A549 (cell line): ENCODE measurements around the gene CAMTA1. TPM values are rescaled to one million over a fixed set of nuclear protein-coding genes. Genes with fewer than 3 reads are reported as not detected.

Experiments used
- ATAC-seq, 2 experiments: fragments of 200-7000 bp in 1 of 2; fragments of >200 bp in 1 of 2; cut with Nextera tagmentation in 1 of 2; cut with Tn5 transposase in 1 of 2; 3 replicates each; pipeline versions ENCODE4 v1.8.0 to v1.9.1; 2018 to 2020; ENCODE audit warnings: mild to moderate bottlenecking in 1 of 2, moderate library complexity in 1 of 2
- CTCF ChIA-PET: fragments of 300-600 bp; sonication (Branson Sonifier 250); formaldehyde crosslinking; extraction: SDS; loops from one replicate; lab custom pipeline; 2021; ENCODE audit warnings: antibody characterized with exemption, inconsistent platforms; lab: Yijun Ruan, JAX
- POLR2A ChIA-PET: fragments of 350-600 bp; formaldehyde crosslinking; extraction: SDS; loops from one replicate; lab custom pipeline; 2021; ENCODE audit warnings: antibody characterized with exemption, inconsistent platforms; lab: Yijun Ruan, JAX
- DNase-seq, 2 experiments: peaks; one replicate each; pipeline versions ENCODE4 v3.0.0 to v3.0.0-alpha.2; 2011 to 2016; ENCODE audit warnings: low read depth in 1 of 2, low spot score in 1 of 2
- FAIRE-seq: peaks from 2 replicates; lab custom pipeline; 2011; peaks lifted over from hg19 to GRCh38; lab: Jason Lieb, UNC
- H3K27ac ChIP-seq, 2 experiments: fragments of >200 bp; sonication (Bioruptor Twin); formaldehyde crosslinking; 3 replicates each; pipeline ENCODE4 v1.5.1; 2016 to 2017
- H3K4me1 ChIP-seq: fragments of >200 bp; sonication (Bioruptor Twin); formaldehyde crosslinking; 3 replicates; pipeline ENCODE4 v1.6.1; 2016
- H3K4me2 ChIP-seq: fragments of >200 bp; sonication (Bioruptor Twin); formaldehyde crosslinking; 3 replicates; pipeline ENCODE4 v1.6.1; 2016
- H3K4me3 ChIP-seq: fragments of >200 bp; sonication (Bioruptor Twin); formaldehyde crosslinking; 3 replicates; pipeline ENCODE4 v1.5.1; 2016
- H3K9me3 ChIP-seq: fragments of >200 bp; sonication (Bioruptor Twin); formaldehyde crosslinking; 3 replicates; pipeline ENCODE4 v1.6.1; 2016
- BHLHE40 ChIP-seq: IDR thresholded peaks from 2 replicates; pipeline ENCODE4 v1.6.1; 2012; ENCODE audit warnings: low read depth, low read length, inconsistent platforms
- CBX2 ChIP-seq: fragments of 200-600 bp; sonication (generic); IDR thresholded peaks from 2 replicates; pipeline ENCODE4 v1.6.1; 2016; ENCODE audit warnings: low read depth, mild to moderate bottlenecking, borderline replicate concordance
- CHD2 ChIP-seq: fragments of 150-350 bp; IDR thresholded peaks from 2 replicates; pipeline ENCODE4 v1.6.1; 2014; ENCODE audit warnings: low read length; ENCODE audit not compliant: partially characterized antibody
- E2F6 ChIP-seq: IDR thresholded peaks from 2 replicates; pipeline ENCODE4 v1.6.1; 2012; ENCODE audit warnings: low read depth, borderline replicate concordance
- EHMT2 ChIP-seq: fragments of 200-600 bp; sonication (generic); IDR thresholded peaks from 2 replicates; pipeline ENCODE4 v1.6.1; 2016; ENCODE audit warnings: antibody characterized with exemption, low read depth, mild to moderate bottlenecking, moderate library complexity
- EP300 ChIP-seq, 2 experiments: fragments of >200 bp; sonication (Bioruptor Twin); formaldehyde crosslinking; IDR thresholded peaks; 2 replicates in 1 of 2; 3 replicates in 1 of 2; pipeline ENCODE4 v1.6.1; 2016 to 2017
- FOSB ChIP-seq: fragments of 250-450 bp; sonication (Bioruptor Pico); IDR thresholded peaks from 2 replicates; pipeline ENCODE4 v1.5.0; 2020; ENCODE audit warnings: mild to moderate bottlenecking, moderate library complexity
- JUN ChIP-seq, 2 experiments: fragments of >200 bp; sonication (Bioruptor Twin); formaldehyde crosslinking; IDR thresholded peaks; 2 replicates in 1 of 2; 3 replicates in 1 of 2; pipeline ENCODE4 v1.6.1; 2016 to 2017
- KDM1A ChIP-seq: fragments of 200-600 bp; sonication (generic); IDR thresholded peaks from 2 replicates; pipeline ENCODE4 v1.6.1; 2016; ENCODE audit warnings: low read depth, mild to moderate bottlenecking
- MAZ ChIP-seq: fragments of 150-350 bp; IDR thresholded peaks from 2 replicates; pipeline ENCODE4 v1.6.1; 2014; ENCODE audit warnings: antibody characterized with exemption, low read depth, low read length, borderline replicate concordance
- MYC ChIP-seq: IDR thresholded peaks from 2 replicates; pipeline ENCODE4 v1.6.1; 2012; ENCODE audit warnings: mild to moderate bottlenecking, inconsistent platforms, low read length, improper control_type of control experiment, borderline replicate concordance
- NR3C1 ChIP-seq: fragments of >200 bp; sonication (Bioruptor Twin); formaldehyde crosslinking; IDR thresholded peaks from 3 replicates; pipeline ENCODE4 v1.6.1; 2017
- RARB ChIP-seq: fragments of 250-450 bp; sonication (Bioruptor Pico); IDR thresholded peaks from 2 replicates; pipeline ENCODE4 v1.8.0; 2021; ENCODE audit warnings: mild to moderate bottlenecking, moderate library complexity
- REST ChIP-seq: fragments of 200-600 bp; sonication (generic); IDR thresholded peaks from 2 replicates; pipeline ENCODE4 v1.6.1; 2016; ENCODE audit warnings: antibody characterized with exemption, mild to moderate bottlenecking, moderate library complexity
- SREBF2 ChIP-seq: fragments of 450-650 bp; IDR thresholded peaks from 2 replicates; pipeline ENCODE4 v1.6.1; 2014; ENCODE audit warnings: mild to moderate bottlenecking, moderate library complexity
- USF2 ChIP-seq: fragments of 450-650 bp; IDR thresholded peaks from 2 replicates; pipeline ENCODE4 v1.6.1; 2014; ENCODE audit warnings: antibody characterized with exemption
- ZC3H11A ChIP-seq: fragments of 450-650 bp; IDR thresholded peaks from 2 replicates; pipeline ENCODE4 v1.6.1; 2014; ENCODE audit warnings: antibody characterized with exemption, mild to moderate bottlenecking
- ZFP36 ChIP-seq: fragments of 450-650 bp; IDR thresholded peaks from 2 replicates; pipeline ENCODE4 v1.6.1; 2014; ENCODE audit warnings: borderline replicate concordance; ENCODE audit not compliant: partially characterized antibody
- ZSCAN20 ChIP-seq: fragments of 250-450 bp; sonication (Bioruptor Pico); IDR thresholded peaks from 2 replicates; pipeline ENCODE4 v1.8.0; 2022; ENCODE audit warnings: mild to moderate bottlenecking, moderate library complexity
- WGBS: methylation state at CpG from one replicate; pipeline ENCODE4 v1.1.6; 2017; ENCODE audit errors: missing lambda C conversion rate; 5-methylcytosine and 5-hydroxymethylcytosine counted together
- polyA plus RNA-seq, 4 experiments: library from polyadenylated mRNA; depleted of rRNA in 3 of 4; stranded (reverse); fragments of >200 nt; fragmentation: RNase III in 1 of 4; extraction: RNeasy Plus Mini Kit Qiagen cat#74134 plus additional on column Dnase treatment in 1 of 4; gene quantifications; 2 replicates in 3 of 4; 3 replicates in 1 of 4; pipeline ENCODE4 v1.2.3, GENCODE V29; 2011 to 2017
- TF ChIP-seq, protein P1 (sequence below): IDR thresholded peaks from 2 replicates; pipeline ENCODE4 v1.6.1; 2012
- TF ChIP-seq, protein P2 (sequence below): fragments of >200 bp; sonication (Bioruptor Twin); formaldehyde crosslinking; IDR thresholded peaks from 2 replicates; pipeline ENCODE4 v1.6.1; 2016
- TF ChIP-seq, protein P3 (sequence below): fragments of >200 bp; sonication (Bioruptor Twin); formaldehyde crosslinking; IDR thresholded peaks from 3 replicates; pipeline ENCODE4 v1.5.1; 2016

The CAMTA1 gene
- polyA plus RNA-seq, 2 of the 4 experiments (the other 2 are of a cell fraction), result 58.8 to 75.0 TPM

DNA sequence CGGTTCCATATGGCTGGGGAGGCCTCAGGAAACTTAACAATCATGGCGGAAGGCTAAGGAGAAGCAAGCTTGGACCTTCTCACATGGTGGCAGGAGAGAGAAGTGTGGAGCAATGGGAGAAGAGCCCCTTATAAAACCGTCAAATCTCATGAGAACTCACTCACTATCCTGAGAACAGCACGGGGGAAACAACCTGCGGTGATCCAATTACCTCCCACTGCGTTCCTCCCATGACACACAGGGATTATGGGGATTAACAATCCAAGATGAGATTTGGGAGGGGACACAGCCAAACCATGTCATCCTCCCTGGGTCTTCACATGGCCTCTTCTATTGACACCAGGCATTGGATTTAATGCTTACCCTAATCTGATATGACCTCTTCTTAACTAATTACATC is 530.7 kb downstream of the CAMTA1 start:
- no peak for DNase-seq
- Histone ChIP-seq H3K4me2 (no peak overlapping the region), H3K9me3 (peaks cover 5% of the 10 kb centered on the region; the same call in 2 of the 3 replicates), H3K27ac (no peak overlapping the region), H3K4me3 (no peak overlapping the region), H3K4me1 (no peaks in the 10 kb centered on the region)
- TF ChIP-seq ZSCAN20 (CRISPR knock-in tag), result no peak
- no peak for TF ChIP-seq ZC3H11A
- no peak for TF ChIP-seq CHD2
- no peak for TF ChIP-seq MYC
- TF ChIP-seq MAZ, result no peak
- no peak for TF ChIP-seq EP300 (IDR thresholded peaks at IDR 0.05)
- no peak for TF ChIP-seq BHLHE40
- TF ChIP-seq KDM1A, result no peak
- no peak for TF ChIP-seq RARB (CRISPR knock-in tag)
- CTCF ChIA-PET, result no interaction called here
- POLR2A ChIA-PET, result no interaction called here
- no peak for FAIRE-seq
- ATAC-seq, result no peak
- 87% methylated on average over 6 of the region's 6 CpGs for WGBS

DNA sequence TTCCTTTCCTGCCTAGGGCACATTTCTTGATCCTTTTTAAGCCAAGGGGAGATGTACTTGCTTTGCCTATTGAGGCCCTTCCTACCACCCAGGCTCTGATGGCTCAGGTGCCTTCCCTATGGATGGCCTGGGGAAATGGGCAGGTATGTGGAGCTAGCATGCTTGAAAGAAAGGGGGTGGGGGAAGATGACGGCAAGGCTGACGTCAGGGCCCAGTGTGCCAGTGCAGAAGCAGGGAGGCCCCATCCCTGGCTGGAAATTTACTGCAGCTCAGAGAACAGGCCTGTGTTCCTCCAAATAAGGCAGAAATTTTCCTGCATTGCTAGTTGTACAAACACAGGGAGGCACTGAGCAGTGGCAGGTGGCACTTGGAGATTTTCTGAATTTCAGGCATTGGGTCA is 532.6 kb downstream of the CAMTA1 start:
- ChIA-PET POLR2A (no interaction called here), CTCF (interaction anchor here (0.5 to 1.5 kb wide), 2 partner anchors 275 to 543 kb away, joined by 3 read pairs; no protein-coding TSS in a partner anchor)
- ATAC-seq, result no peak
- WGBS, result 97% methylated on average over 2 of the region's 2 CpGs
- H3K4me3 ChIP-seq, result no peak overlapping the region
- TF ChIP-seq EHMT2 (no peak), E2F6 (no peak), JUN (IDR thresholded peaks at IDR 0.05) (no peak), REST (no peak), ZFP36 (no peak), FOSB (CRISPR knock-in tag) (no peak), NR3C1 (no peak), MAZ (no peak), CBX2 (no peak), USF2 (no peak), SREBF2 (no peak)
- TF ChIP-seq, protein P1, sequence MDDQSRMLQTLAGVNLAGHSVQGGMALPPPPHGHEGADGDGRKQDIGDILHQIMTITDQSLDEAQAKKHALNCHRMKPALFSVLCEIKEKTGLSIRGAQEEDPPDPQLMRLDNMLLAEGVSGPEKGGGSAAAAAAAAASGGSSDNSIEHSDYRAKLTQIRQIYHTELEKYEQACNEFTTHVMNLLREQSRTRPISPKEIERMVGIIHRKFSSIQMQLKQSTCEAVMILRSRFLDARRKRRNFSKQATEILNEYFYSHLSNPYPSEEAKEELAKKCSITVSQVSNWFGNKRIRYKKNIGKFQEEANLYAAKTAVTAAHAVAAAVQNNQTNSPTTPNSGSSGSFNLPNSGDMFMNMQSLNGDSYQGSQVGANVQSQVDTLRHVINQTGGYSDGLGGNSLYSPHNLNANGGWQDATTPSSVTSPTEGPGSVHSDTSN, result no peak
- TF ChIP-seq, protein P2, sequence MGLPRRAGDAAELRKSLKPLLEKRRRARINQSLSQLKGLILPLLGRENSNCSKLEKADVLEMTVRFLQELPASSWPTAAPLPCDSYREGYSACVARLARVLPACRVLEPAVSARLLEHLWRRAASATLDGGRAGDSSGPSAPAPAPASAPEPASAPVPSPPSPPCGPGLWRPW, result no peak
- TF ChIP-seq, protein P3, sequence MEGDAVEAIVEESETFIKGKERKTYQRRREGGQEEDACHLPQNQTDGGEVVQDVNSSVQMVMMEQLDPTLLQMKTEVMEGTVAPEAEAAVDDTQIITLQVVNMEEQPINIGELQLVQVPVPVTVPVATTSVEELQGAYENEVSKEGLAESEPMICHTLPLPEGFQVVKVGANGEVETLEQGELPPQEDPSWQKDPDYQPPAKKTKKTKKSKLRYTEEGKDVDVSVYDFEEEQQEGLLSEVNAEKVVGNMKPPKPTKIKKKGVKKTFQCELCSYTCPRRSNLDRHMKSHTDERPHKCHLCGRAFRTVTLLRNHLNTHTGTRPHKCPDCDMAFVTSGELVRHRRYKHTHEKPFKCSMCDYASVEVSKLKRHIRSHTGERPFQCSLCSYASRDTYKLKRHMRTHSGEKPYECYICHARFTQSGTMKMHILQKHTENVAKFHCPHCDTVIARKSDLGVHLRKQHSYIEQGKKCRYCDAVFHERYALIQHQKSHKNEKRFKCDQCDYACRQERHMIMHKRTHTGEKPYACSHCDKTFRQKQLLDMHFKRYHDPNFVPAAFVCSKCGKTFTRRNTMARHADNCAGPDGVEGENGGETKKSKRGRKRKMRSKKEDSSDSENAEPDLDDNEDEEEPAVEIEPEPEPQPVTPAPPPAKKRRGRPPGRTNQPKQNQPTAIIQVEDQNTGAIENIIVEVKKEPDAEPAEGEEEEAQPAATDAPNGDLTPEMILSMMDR, result no peak
- TF ChIP-seq, all 56 proteins: peak for 0
- Histone ChIP-seq H3K4me1 (no peaks in the 10 kb centered on the region), H3K4me2 (no peak overlapping the region), H3K27ac (peak overlapping the region in 1 of 2 experiments; percentile 60; a peak in 1 of 6 replicates), H3K9me3 (no peaks in the 10 kb centered on the region)
- no peak for FAIRE-seq
- DNase-seq, result no peak
